GM23248 (cell line): ENCODE measurements around the gene PGK2.

Experiments used
- EZH2 ChIP-seq: fragments of 200-600 bp; sonication (generic); IDR thresholded peaks from 2 replicates; pipeline ENCODE4 v1.6.1; 2018; ENCODE audit warnings: antibody characterized with exemption, mild to moderate bottlenecking; ENCODE audit not compliant: insufficient read depth, poor library complexity, severe bottlenecking
- EZH2phosphoT487 ChIP-seq: fragments of 200-600 bp; sonication (generic); IDR thresholded peaks from 2 replicates; pipeline ENCODE4 v1.6.1; 2018; ENCODE audit warnings: antibody characterized with exemption, moderate library complexity, mild to moderate bottlenecking, low read depth; ENCODE audit not compliant: insufficient read depth

- TF ChIP-seq EZH2, result no peak
- TF ChIP-seq EZH2phosphoT487, result no peak
These were observed 47.7 kb downstream of the PGK2 start for GRCh38 chr6:49739423-49739822.
